Vagina (tissue), 2 donors: ENCODE results near the gene MYH11.

Experiments
- CTCF ChIP-seq, 3 experiments: fragments of 450-650 bp in 2 of 3; fragments of 200-600 bp in 1 of 3; sonication (generic) in 1 of 3; IDR thresholded peaks; one replicate each; pipeline ENCODE4 v1.5.1; 2017 to 2019; ENCODE audit warnings: antibody characterized with exemption in 3 of 3, mild to moderate bottlenecking in 2 of 3, moderate library complexity in 2 of 3
- POLR2A ChIP-seq, 2 donors: fragments of 450-650 bp; IDR thresholded peaks; one replicate each; pipeline ENCODE4 v1.6.1; 2017; ENCODE audit warnings: antibody characterized with exemption in 2 of 2, mild to moderate bottlenecking in 2 of 2, moderate library complexity in 2 of 2
- POLR2AphosphoS5 ChIP-seq, 2 donors: sonication (generic); formaldehyde crosslinking; IDR thresholded peaks; one replicate each; pipeline ENCODE4 v1.9.0; 2017; ENCODE audit warnings: antibody characterized with exemption in 2 of 2, mild to moderate bottlenecking in 2 of 2, low read depth in 1 of 2; ENCODE audit not compliant: insufficient read depth in 1 of 2

DNA sequence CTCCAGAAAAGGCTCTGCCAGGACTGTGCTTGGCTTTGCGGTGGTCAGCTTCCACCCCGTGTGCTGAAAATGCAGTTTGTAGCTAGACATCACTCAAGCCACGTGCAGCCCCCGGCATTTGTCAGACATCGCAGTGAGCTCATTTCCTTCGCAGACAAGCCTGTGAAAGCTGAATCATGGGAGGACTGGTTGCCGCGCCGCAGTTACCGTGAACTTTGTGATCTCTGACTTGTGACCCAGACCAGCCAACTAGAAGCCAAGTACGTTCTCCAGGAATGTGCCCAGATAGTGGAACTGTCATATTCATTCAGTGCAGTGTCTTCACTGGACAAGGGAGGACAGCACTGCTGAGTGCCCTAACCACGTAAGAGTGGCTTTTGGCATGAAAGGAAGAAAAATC is 148.7 kb downstream of the MYH11 start:
- TF ChIP-seq CTCF (IDR thresholded peaks at IDR 0.05): no peak
- no peak for TF ChIP-seq POLR2A (IDR thresholded peaks at IDR 0.05)
- peak in 1 of 2 donors; percentile 22 for TF ChIP-seq POLR2AphosphoS5 (IDR thresholded peaks at IDR 0.05; ENCODE audit: insufficient read depth in 1 of 2, low read depth in 1 of 2)
